SK-N-SH (cell line): ENCODE measurements around the gene ITGA5. TPM values are rescaled to one million over a fixed set of nuclear protein-coding genes. Genes with fewer than 3 reads are reported as not detected.

Experiments
- CTCF ChIA-PET: fragments of 300-600, 350-600 bp; formaldehyde crosslinking; extraction: SDS; loops from one replicate; lab custom pipeline; 2021; lab: Yijun Ruan, JAX
- POLR2A ChIA-PET: fragments of 350-600 bp; sonication (Branson Sonifier 250); formaldehyde crosslinking; extraction: SDS; loops from one replicate; lab custom pipeline; 2020; ENCODE audit warnings: antibody characterized with exemption, inconsistent platforms; lab: Yijun Ruan, JAX
- DNase-seq: peaks from one replicate; pipeline ENCODE4 v3.0.0; 2012
- H2AFZ ChIP-seq: fragments of 200-600 bp; sonication (generic); 2 replicates; pipeline ENCODE4 v1.8.1; 2016; ENCODE audit warnings: antibody characterized with exemption, mild to moderate bottlenecking, low read depth
- H3F3A ChIP-seq: fragments of 200-600 bp; sonication (generic); replicated peaks from 2 replicates; pipeline ENCODE3; 2016; ENCODE audit warnings: antibody characterized with exemption, mild to moderate bottlenecking; ENCODE audit not compliant: insufficient read depth
- H3K27ac ChIP-seq, 2 experiments: fragments of 200-500 bp in 1 of 2; fragments of 200-600 bp in 1 of 2; sonication (Bioruptor generic) in 1 of 2; sonication (generic), shearing (Covaris generic) in 1 of 2; 2 replicates each; pipeline versions ENCODE4 v1.5.1 to v1.6.1; 2014 to 2016; ENCODE audit warnings: low read depth in 2 of 2, inconsistent platforms in 1 of 2, low read length in 1 of 2, mild to moderate bottlenecking in 1 of 2, mixed read lengths in 1 of 2
- H3K27me3 ChIP-seq: fragments of 200-600 bp; sonication (generic), shearing (Covaris generic); 2 replicates; pipeline ENCODE4 v1.6.1; 2016; ENCODE audit warnings: mixed run types; ENCODE audit not compliant: insufficient read depth
- H3K36me3 ChIP-seq, 2 experiments: fragments of 200-500 bp in 1 of 2; fragments of 200-600 bp in 1 of 2; sonication (Bioruptor generic) in 1 of 2; sonication (generic) in 1 of 2; replicated peaks in 1 of 2; 2 replicates each; pipeline versions ENCODE3 to v1.5.1; 2014 to 2016; ENCODE audit warnings: low read length in 1 of 2, mild to moderate bottlenecking in 1 of 2; ENCODE audit not compliant: insufficient read depth in 2 of 2, control insufficient read depth in 1 of 2
- H3K4me1 ChIP-seq, 2 experiments: fragments of 200-500 bp in 1 of 2; fragments of 200-600 bp in 1 of 2; sonication (Bioruptor generic) in 1 of 2; sonication (generic), shearing (Covaris generic) in 1 of 2; 2 replicates each; pipeline versions ENCODE4 v1.5.1 to v1.6.1; 2014 to 2016; ENCODE audit warnings: low read depth in 1 of 2, low read length in 1 of 2, mixed run types in 1 of 2; ENCODE audit not compliant: insufficient read depth in 2 of 2, control insufficient read depth in 1 of 2
- H3K4me2 ChIP-seq: fragments of 200-600 bp; sonication (generic), shearing (Covaris generic); 2 replicates; pipeline ENCODE4 v1.6.1; 2017; ENCODE audit warnings: mixed run types
- H3K4me3 ChIP-seq, 2 experiments: fragments of 200-500 bp in 1 of 2; fragments of 200-600 bp in 1 of 2; sonication (Bioruptor generic) in 1 of 2; sonication (generic), shearing (Covaris generic) in 1 of 2; 2 replicates each; pipeline versions ENCODE4 v1.5.1 to v1.8.1; 2014 to 2016; ENCODE audit warnings: low read depth in 2 of 2, inconsistent platforms in 1 of 2, low read length in 1 of 2, mild to moderate bottlenecking in 1 of 2, mixed read lengths in 1 of 2, moderate library complexity in 1 of 2
- H3K79me2 ChIP-seq: fragments of 200-600 bp; sonication (generic); 2 replicates; pipeline ENCODE4 v1.8.1; 2017; ENCODE audit warnings: mild to moderate bottlenecking; ENCODE audit not compliant: insufficient read depth
- H3K9ac ChIP-seq: fragments of 200-600 bp; sonication (generic); 2 replicates; pipeline ENCODE4 v1.6.1; 2017; ENCODE audit warnings: mixed run types
- H3K9me2 ChIP-seq: fragments of 200-600 bp; sonication (generic); 2 replicates; pipeline ENCODE4 v1.6.1; 2017; ENCODE audit warnings: mixed run types
- H3K9me3 ChIP-seq: fragments of 200-600 bp; sonication (generic); 2 replicates; pipeline ENCODE4 v1.6.1; 2017; ENCODE audit warnings: mixed run types, mild to moderate bottlenecking, moderate library complexity
- H4K20me1 ChIP-seq: fragments of 200-600 bp; sonication (generic); 2 replicates; pipeline ENCODE4 v1.6.1; 2017; ENCODE audit warnings: mild to moderate bottlenecking, mixed run types; ENCODE audit not compliant: insufficient read depth
- CHD2 ChIP-seq: fragments of 150-350 bp; IDR thresholded peaks from 2 replicates; pipeline ENCODE4 v1.6.1; 2018; ENCODE audit warnings: low read length; ENCODE audit not compliant: partially characterized antibody
- CTCF ChIP-seq: fragments of 200-600 bp; sonication (generic); IDR thresholded peaks from 2 replicates; pipeline ENCODE4 v1.6.1; 2017; ENCODE audit warnings: antibody characterized with exemption, mild to moderate bottlenecking, moderate library complexity
- EZH2phosphoT487 ChIP-seq: fragments of 200-600 bp; sonication (generic); IDR thresholded peaks from 2 replicates; pipeline ENCODE4 v1.6.1; 2017; ENCODE audit warnings: low read depth, mixed run types, mild to moderate bottlenecking, antibody characterized with exemption, moderate library complexity, borderline replicate concordance
- FOSL2 ChIP-seq: IDR thresholded peaks from 2 replicates; pipeline ENCODE4 v1.4.0; 2012; ENCODE audit warnings: low read depth, mild to moderate bottlenecking, moderate library complexity, borderline replicate concordance
- MEF2A ChIP-seq: IDR thresholded peaks from 2 replicates; pipeline ENCODE4 v1.4.0; 2012; ENCODE audit warnings: low read depth, borderline replicate concordance
- MXI1 ChIP-seq: IDR thresholded peaks from 2 replicates; pipeline ENCODE4 v1.6.1; 2012; ENCODE audit warnings: mild to moderate bottlenecking, low read depth, low read length, improper control_type of control experiment
- NFIC ChIP-seq: IDR thresholded peaks from 2 replicates; pipeline ENCODE4 v1.4.0; 2012; ENCODE audit warnings: borderline replicate concordance
- POLR2AphosphoS5 ChIP-seq: IDR thresholded peaks from 2 replicates; pipeline ENCODE4 v1.6.1; 2012; ENCODE audit warnings: low read depth, low read length
- RCOR1 ChIP-seq: fragments of 150-350 bp; IDR thresholded peaks from 2 replicates; pipeline ENCODE4 v1.6.1; 2017; ENCODE audit warnings: antibody characterized with exemption, low read length
- RFX5 ChIP-seq: IDR thresholded peaks from 2 replicates; pipeline ENCODE4 v1.6.1; 2012; ENCODE audit warnings: mild to moderate bottlenecking, improper control_type of control experiment, low read length
- SIN3A ChIP-seq: IDR thresholded peaks from 2 replicates; pipeline ENCODE4 v1.6.1; 2012; ENCODE audit warnings: low read depth, mild to moderate bottlenecking, low read length, moderate library complexity, borderline replicate concordance
- SMC3 ChIP-seq: IDR thresholded peaks from 2 replicates; pipeline ENCODE4 v1.6.1; 2012; ENCODE audit warnings: low read depth, low read length, improper control_type of control experiment
- TCF12 ChIP-seq: IDR thresholded peaks from 2 replicates; pipeline ENCODE4 v1.4.0; 2012
- USF2 ChIP-seq: fragments of 150-350 bp; IDR thresholded peaks from 2 replicates; pipeline ENCODE4 v1.6.1; 2017; ENCODE audit warnings: antibody characterized with exemption, low read length, low read depth, borderline replicate concordance
- YY1 ChIP-seq: IDR thresholded peaks from 2 replicates; pipeline ENCODE4 v1.4.0; 2012; ENCODE audit warnings: low read depth, mild to moderate bottlenecking
- ZBTB33 ChIP-seq: IDR thresholded peaks from 2 replicates; pipeline ENCODE4 v1.4.0; 2012; ENCODE audit warnings: low read depth, borderline replicate concordance
- WGBS: methylation state at CpG from one replicate; pipeline ENCODE4 v1.1.6; 2017; ENCODE audit warnings: low lambda C conversion rate; 5-methylcytosine and 5-hydroxymethylcytosine counted together
- polyA plus RNA-seq, 3 experiments: library from polyadenylated mRNA; depleted of rRNA; stranded (reverse); fragments of >200 nt; gene quantifications; 2 replicates each; pipeline ENCODE4 v1.2.3, GENCODE V29; 2012
- TF ChIP-seq, protein P1 (sequence below): fragments of 150-350 bp; IDR thresholded peaks from 2 replicates; pipeline ENCODE4 v1.6.1; 2016; ENCODE audit warnings: mild to moderate bottlenecking, low read depth, low read length

ITGA5 gene
- polyA plus RNA-seq, 1 of the 3 experiments (the other 2 are of a cell fraction) = 52.5 TPM

GRCh38 chr12:54401119-54401518, 17.9 kb downstream of the ITGA5 start:
- no peak overlapping the region for H2AFZ ChIP-seq
- H3K4me1 ChIP-seq = no peaks in the 10 kb centered on the region
- H3K4me3 ChIP-seq = no peak overlapping the region
- H3K9me2 ChIP-seq = no peaks in the 10 kb centered on the region
- DNase-seq = no peak
- TF ChIP-seq, protein P1, sequence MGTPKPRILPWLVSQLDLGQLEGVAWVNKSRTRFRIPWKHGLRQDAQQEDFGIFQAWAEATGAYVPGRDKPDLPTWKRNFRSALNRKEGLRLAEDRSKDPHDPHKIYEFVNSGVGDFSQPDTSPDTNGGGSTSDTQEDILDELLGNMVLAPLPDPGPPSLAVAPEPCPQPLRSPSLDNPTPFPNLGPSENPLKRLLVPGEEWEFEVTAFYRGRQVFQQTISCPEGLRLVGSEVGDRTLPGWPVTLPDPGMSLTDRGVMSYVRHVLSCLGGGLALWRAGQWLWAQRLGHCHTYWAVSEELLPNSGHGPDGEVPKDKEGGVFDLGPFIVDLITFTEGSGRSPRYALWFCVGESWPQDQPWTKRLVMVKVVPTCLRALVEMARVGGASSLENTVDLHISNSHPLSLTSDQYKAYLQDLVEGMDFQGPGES = no peak
- TF ChIP-seq FOSL2 (no peak), ZBTB33 (no peak), EZH2phosphoT487 (no peak), CTCF (no peak), NFIC (no peak), SMC3 (no peak), RFX5 (no peak), SIN3A (no peak), MEF2A (no peak), YY1 (no peak), USF2 (no peak), MXI1 (no peak), TCF12 (no peak), POLR2AphosphoS5 (no peak), RCOR1 (no peak), CHD2 (no peak)
- TF ChIP-seq, all 33 proteins: peak for 0
- H3K9me3 ChIP-seq = no peaks in the 10 kb centered on the region
- no peaks in the 10 kb centered on the region for H3K79me2 ChIP-seq
- CTCF ChIA-PET = interaction anchor here (0.7 to 12.3 kb wide), 6 partner anchors 10 to 699 kb away, joined by 3 to 490 read pairs (median 26); no protein-coding TSS in a partner anchor
- no peak overlapping the region for H3K9ac ChIP-seq
- H3F3A ChIP-seq = peaks cover 22% of the 10 kb centered on the region
- H3K36me3 ChIP-seq = peaks cover 58 to 71% of the 10 kb centered on the region in 2 experiments
- H4K20me1 ChIP-seq = no peaks in the 10 kb centered on the region
- 97% methylated on average over 2 of the region's 2 CpGs for WGBS
- no peaks in the 10 kb centered on the region for H3K27me3 ChIP-seq
- H3K4me2 ChIP-seq = no peak overlapping the region
- POLR2A ChIA-PET = no interaction called here
- no peak overlapping the region for H3K27ac ChIP-seq
